IgD-negative memory B cell (primary cell): ENCODE measurements around the gene EGFR. TPM values are rescaled to one million over a fixed set of nuclear protein-coding genes. Genes with fewer than 3 reads are reported as not detected.

Experiments
- H3K27ac Mint-ChIP-seq, 3 donors: one replicate each; pipeline ENCODE4 v1.8.0; 2020 to 2022; ENCODE audit warnings: mild to moderate bottlenecking in 3 of 3, mixed read lengths in 3 of 3, moderate library complexity in 1 of 3
- H3K27me3 Mint-ChIP-seq: one replicate; pipeline ENCODE4 v1.8.0; 2021; ENCODE audit warnings: mixed read lengths
- H3K36me3 Mint-ChIP-seq: one replicate; pipeline ENCODE4 v1.8.0; 2020; ENCODE audit warnings: mild to moderate bottlenecking, mixed read lengths
- H3K4me1 Mint-ChIP-seq, 3 donors: one replicate each; pipeline ENCODE4 v1.8.0; 2020 to 2022; ENCODE audit warnings: mixed read lengths in 3 of 3, mild to moderate bottlenecking in 1 of 3
- H3K4me3 Mint-ChIP-seq, 4 donors: one replicate each; pipeline ENCODE4 v1.8.0; 2020 to 2022; ENCODE audit warnings: mild to moderate bottlenecking in 4 of 4, mixed read lengths in 4 of 4, moderate library complexity in 3 of 4
- H3K9me3 Mint-ChIP-seq, 3 donors: one replicate each; pipeline ENCODE4 v1.8.0; 2020 to 2021; ENCODE audit warnings: mixed read lengths in 3 of 3, mild to moderate bottlenecking in 1 of 3
- polyA plus RNA-seq: library from polyadenylated mRNA; unstranded; fragments of 300-500 nt; fragmentation: Illumina TruSeq; gene quantifications from one replicate; pipeline ENCODE4 v1.2.3, GENCODE V29; 2021

The EGFR gene
- polyA plus RNA-seq, 1 donor from 2014 or later, result not detected

GRCh38 chr7:55117286-55117685 lies 98.5 kb downstream of the EGFR start:
- Mint-ChIP-seq H3K27ac (no peak overlapping the region), H3K9me3 (no peaks in the 10 kb centered on the region), H3K4me3 (no peak overlapping the region), H3K36me3 (no peaks in the 10 kb centered on the region), H3K4me1 (no peaks in the 10 kb centered on the region), H3K27me3 (peaks cover 8% of the 10 kb centered on the region)

- H3K4me1 Mint-ChIP-seq, result no peaks in the 10 kb centered on the region
- no peak overlapping the region for H3K27ac Mint-ChIP-seq
- no peak overlapping the region for H3K4me3 Mint-ChIP-seq
- H3K9me3 Mint-ChIP-seq, result no peaks in the 10 kb centered on the region
- peaks cover 10% of the 10 kb centered on the region for H3K27me3 Mint-ChIP-seq
- H3K36me3 Mint-ChIP-seq, result no peaks in the 10 kb centered on the region
Observed at GRCh38 chr7:55118426-55118825, 99.6 kb downstream of the EGFR start.

DNA sequence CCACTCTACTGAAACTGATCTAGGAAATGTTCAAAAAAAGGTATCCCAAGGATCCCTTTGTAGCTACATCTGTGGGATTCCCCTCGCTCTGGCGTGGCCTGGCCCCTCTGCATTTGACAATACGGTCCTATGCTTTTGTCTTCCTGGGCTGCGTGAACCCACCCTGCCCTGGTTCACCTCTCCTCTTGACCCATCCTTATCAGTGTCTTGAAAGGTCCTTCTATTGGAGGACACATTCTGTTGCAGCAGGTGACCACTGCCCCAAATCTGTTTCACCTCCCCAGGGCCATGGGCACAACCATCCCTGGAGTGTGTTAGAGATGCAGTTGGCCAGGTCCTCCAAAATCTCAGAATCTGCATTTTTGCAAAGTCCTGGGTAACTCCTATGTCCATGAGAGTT lies 100.8 kb downstream of the EGFR start:
- Mint-ChIP-seq H3K9me3 (no peaks in the 10 kb centered on the region), H3K27me3 (peaks cover 10% of the 10 kb centered on the region), H3K4me3 (no peak overlapping the region), H3K36me3 (no peaks in the 10 kb centered on the region), H3K4me1 (no peaks in the 10 kb centered on the region), H3K27ac (no peak overlapping the region)

- no peaks in the 10 kb centered on the region for H3K36me3 Mint-ChIP-seq
- H3K27me3 Mint-ChIP-seq, result peaks cover 10% of the 10 kb centered on the region
- H3K4me3 Mint-ChIP-seq, result no peak overlapping the region
- no peaks in the 10 kb centered on the region for H3K4me1 Mint-ChIP-seq
- H3K27ac Mint-ChIP-seq, result no peak overlapping the region
- H3K9me3 Mint-ChIP-seq, result no peaks in the 10 kb centered on the region
Observed at GRCh38 chr7:55120074-55120473, 101.3 kb downstream of the EGFR start.

GRCh38 chr7:55120501-55121198 lies 101.8 kb downstream of the EGFR start:
- Mint-ChIP-seq H3K4me1 (no peaks in the 10 kb centered on the region), H3K27me3 (peaks cover 10% of the 10 kb centered on the region), H3K27ac (no peak overlapping the region)

GRCh38 chr7:55121249-55121648 lies 102.4 kb downstream of the EGFR start:
- Mint-ChIP-seq H3K36me3 (no peaks in the 10 kb centered on the region), H3K4me3 (peak overlapping the region in 1 of 4 donors; percentile 18), H3K27me3 (peaks cover 7% of the 10 kb centered on the region), H3K4me1 (no peaks in the 10 kb centered on the region), H3K27ac (no peak overlapping the region), H3K9me3 (no peaks in the 10 kb centered on the region)

More at GRCh38 chr7:55120501-55121198, 101.8 kb downstream of the EGFR start:
- Mint-ChIP-seq H3K4me3 (no peak overlapping the region), H3K36me3 (no peaks in the 10 kb centered on the region), H3K9me3 (no peaks in the 10 kb centered on the region)

DNA sequence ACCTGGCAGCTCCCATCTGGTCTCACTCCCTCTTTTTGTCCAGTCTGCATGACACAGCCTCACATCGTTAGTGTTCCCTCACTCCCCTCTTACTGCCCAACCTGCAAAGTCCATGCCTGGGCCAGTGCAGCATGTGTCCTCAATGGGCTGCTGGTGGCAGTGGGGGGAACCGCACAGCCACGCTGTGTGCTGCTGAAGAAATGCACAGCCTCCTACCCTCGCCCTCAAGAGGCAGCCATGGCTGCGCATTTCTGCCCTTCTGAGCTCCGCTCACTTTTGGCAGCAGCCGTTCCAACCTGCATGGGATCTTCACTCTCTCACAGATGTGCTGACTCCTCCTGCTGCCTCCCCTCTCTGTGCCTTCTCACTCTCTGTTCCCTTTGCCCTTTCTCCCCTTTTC lies 103.4 kb downstream of the EGFR start:
- Mint-ChIP-seq H3K4me3 (no peak overlapping the region), H3K27ac (peak overlapping the region in 1 of 3 donors; percentile 73), H3K27me3 (peaks cover 7% of the 10 kb centered on the region), H3K9me3 (no peaks in the 10 kb centered on the region), H3K36me3 (no peaks in the 10 kb centered on the region), H3K4me1 (no peaks in the 10 kb centered on the region)

DNA sequence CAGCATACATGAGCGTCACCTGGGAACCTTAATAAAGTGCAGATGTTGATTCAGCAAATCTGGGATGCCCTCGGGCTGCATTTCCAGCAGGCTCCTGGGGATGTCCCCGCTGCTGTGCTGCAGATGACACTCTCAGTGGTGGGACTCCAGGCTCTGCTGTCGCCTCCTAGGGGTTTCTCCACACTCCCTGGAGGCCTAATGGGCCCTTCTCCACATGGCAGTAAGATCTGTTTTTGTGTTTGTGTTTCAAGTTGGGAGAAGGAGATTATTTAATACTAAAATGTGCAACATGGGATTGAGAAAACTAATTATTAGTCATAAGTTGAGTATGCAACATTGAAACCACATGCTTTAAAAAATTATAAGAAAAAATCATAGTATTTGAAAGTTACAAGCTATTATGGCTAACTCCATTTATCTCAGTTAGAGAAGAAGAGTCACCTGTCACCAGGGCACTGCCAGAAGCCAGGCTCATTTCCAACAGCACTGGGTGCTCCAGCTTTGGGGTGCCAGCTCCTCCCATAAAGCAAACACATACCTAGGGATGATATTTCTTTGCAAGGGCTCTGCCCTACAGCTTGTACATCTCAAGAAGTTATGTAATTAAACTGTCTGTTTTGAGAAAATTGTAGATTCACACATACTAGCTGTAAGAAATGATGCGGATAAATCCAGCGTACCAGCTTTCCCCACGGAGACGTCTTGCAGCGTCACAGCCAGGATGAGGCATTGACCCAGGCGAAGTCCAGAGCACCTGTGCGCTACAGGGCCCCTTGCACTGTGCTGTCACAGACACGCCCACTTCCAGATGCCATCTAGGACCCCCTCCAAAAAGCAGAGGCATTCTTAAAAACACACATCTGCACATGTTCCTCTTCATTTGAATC lies 106.4 kb downstream of the EGFR start:
- Mint-ChIP-seq H3K27me3 (peaks cover 7% of the 10 kb centered on the region), H3K36me3 (no peaks in the 10 kb centered on the region), H3K4me1 (peaks cover 0 to 2% (median 0%) of the 10 kb centered on the region in 3 donors), H3K9me3 (no peaks in the 10 kb centered on the region), H3K27ac (peak overlapping the region in 1 of 3 donors; percentile 17), H3K4me3 (no peak overlapping the region)

GRCh38 chr7:55127135-55127551 lies 108.3 kb downstream of the EGFR start:
- Mint-ChIP-seq H3K9me3 (no peaks in the 10 kb centered on the region), H3K36me3 (no peaks in the 10 kb centered on the region), H3K27ac (no peak overlapping the region), H3K4me1 (peaks cover 0 to 2% (median 0%) of the 10 kb centered on the region in 3 donors), H3K4me3 (no peak overlapping the region), H3K27me3 (peaks cover 5% of the 10 kb centered on the region)

DNA sequence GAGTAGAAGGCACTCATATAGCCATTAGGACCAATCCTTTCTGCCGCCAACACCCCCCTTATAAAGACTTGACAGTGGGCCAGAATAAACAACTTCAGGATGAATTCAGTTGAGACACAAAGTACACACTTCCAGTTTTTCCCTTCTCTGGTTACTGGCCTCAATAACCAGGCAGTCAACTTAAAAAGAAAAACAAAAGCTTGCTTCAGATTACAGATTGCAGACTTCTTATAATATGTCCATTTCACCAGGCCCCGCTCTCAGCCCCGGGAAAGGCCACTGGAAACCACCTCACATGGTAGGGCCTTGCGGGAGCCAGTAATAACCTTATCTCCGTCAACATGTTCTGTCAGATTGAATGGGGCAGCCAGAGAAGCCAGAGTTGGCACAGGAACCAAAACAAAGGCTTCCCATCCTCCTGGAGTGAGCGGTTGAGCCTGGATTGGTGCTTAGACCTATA lies 108.8 kb downstream of the EGFR start:
- H3K4me3 Mint-ChIP-seq, result no peak overlapping the region
- no peaks in the 10 kb centered on the region for H3K9me3 Mint-ChIP-seq
- no peak overlapping the region for H3K27ac Mint-ChIP-seq
- no peaks in the 10 kb centered on the region for H3K36me3 Mint-ChIP-seq
- H3K4me1 Mint-ChIP-seq, result peaks cover 0 to 2% (median under 1%) of the 10 kb centered on the region in 3 donors
- peaks cover 6% of the 10 kb centered on the region for H3K27me3 Mint-ChIP-seq

DNA sequence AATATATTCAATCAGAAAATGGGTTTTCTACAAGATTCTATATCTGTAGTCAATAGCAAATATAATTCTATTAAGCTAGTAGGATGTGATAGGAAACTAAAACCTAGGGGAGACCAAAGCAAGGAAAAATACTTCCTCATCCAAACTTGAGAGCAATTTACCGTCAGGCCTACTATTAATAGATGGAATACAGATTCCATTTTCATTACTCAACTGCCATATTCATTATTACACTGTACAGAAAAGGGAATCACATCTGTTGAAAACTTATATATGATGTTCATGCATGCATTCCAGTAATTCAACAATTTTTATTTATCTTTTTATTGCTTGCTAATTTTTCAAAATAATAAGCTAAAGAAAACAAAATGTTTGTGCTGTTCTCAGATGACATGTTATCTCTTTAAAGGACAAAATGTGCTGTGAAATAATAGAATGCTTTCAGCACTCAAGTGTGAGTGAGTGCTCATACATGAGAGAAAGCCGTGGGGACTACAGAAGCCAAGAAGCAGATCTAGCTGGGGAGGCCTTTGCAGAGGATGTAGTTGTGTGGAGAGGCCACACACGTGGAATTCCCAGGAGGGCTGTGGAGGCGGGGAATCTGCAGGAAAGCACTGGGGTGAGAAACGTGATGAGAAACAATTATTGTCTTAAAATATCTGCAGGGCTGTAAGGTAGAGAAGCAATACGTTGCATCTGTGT lies 110.0 kb downstream of the EGFR start:
- Mint-ChIP-seq H3K27ac (no peak overlapping the region), H3K4me3 (no peak overlapping the region), H3K36me3 (no peaks in the 10 kb centered on the region), H3K9me3 (no peaks in the 10 kb centered on the region), H3K27me3 (peaks cover 9% of the 10 kb centered on the region), H3K4me1 (peaks cover 0 to 4% (median 2%) of the 10 kb centered on the region in 3 donors)

GRCh38 chr7:55129541-55130394 lies 111.0 kb downstream of the EGFR start:
- H3K27me3 Mint-ChIP-seq, result peaks cover 9% of the 10 kb centered on the region
- no peak overlapping the region for H3K4me3 Mint-ChIP-seq
- no peaks in the 10 kb centered on the region for H3K36me3 Mint-ChIP-seq
- no peaks in the 10 kb centered on the region for H3K9me3 Mint-ChIP-seq
- peaks cover 0 to 4% (median 2%) of the 10 kb centered on the region in 3 donors for H3K4me1 Mint-ChIP-seq
- H3K27ac Mint-ChIP-seq, result no peak overlapping the region

GRCh38 chr7:55130395-55131141 lies 111.8 kb downstream of the EGFR start:
- Mint-ChIP-seq H3K27ac (no peak overlapping the region), H3K4me1 (peaks cover 0 to 4% (median 2%) of the 10 kb centered on the region in 3 donors), H3K4me3 (no peak overlapping the region), H3K9me3 (no peaks in the 10 kb centered on the region), H3K27me3 (peaks cover 9% of the 10 kb centered on the region), H3K36me3 (no peaks in the 10 kb centered on the region)
